Prostate gland (tissue), 2 donors: ENCODE data around the gene USP15. TPM values are rescaled to one million over a fixed set of nuclear protein-coding genes. Genes with fewer than 3 reads are reported as not detected.

Experiments
- DNase-seq: peaks from one replicate; pipeline ENCODE4 v3.0.0-alpha.2; 2019; ENCODE audit warnings: low spot score
- H3K27ac ChIP-seq, 2 donors: fragments of 200-600 bp; sonication (generic); 2 replicates each; pipeline ENCODE4 v1.5.1; 2017 to 2019
- H3K27me3 ChIP-seq: fragments of 200-600 bp; sonication (generic); replicated peaks from 2 replicates; pipeline ENCODE4 v1.5.1; 2019; ENCODE audit not compliant: insufficient read depth
- H3K36me3 ChIP-seq, 2 donors: fragments of 200-600 bp; sonication (generic); 1 replicate in 1 of 2; 2 replicates in 1 of 2; pipeline versions ENCODE4 v1.5.1 to v1.8.1; 2017 to 2019
- H3K4me1 ChIP-seq: fragments of 200-600 bp; sonication (generic); replicated peaks from 2 replicates; pipeline ENCODE4 v1.5.1; 2019
- H3K4me3 ChIP-seq, 2 donors: fragments of 200-600 bp; sonication (generic); 2 replicates each; pipeline ENCODE4 v1.5.1; 2017 to 2019
- H3K9me3 ChIP-seq: fragments of 200-600 bp; sonication (generic); 2 replicates; pipeline ENCODE4 v1.5.1; 2017
- CTCF ChIP-seq, 4 experiments: fragments of 200-600 bp in 2 of 4; fragments of 450-650 bp in 2 of 4; sonication (generic) in 2 of 4; IDR thresholded peaks; 1 replicate in 3 of 4; 2 replicates in 1 of 4; pipeline ENCODE4 v1.5.1; 2016 to 2019; ENCODE audit warnings: antibody characterized with exemption in 4 of 4, mild to moderate bottlenecking in 2 of 4, moderate library complexity in 2 of 4
- POLR2A ChIP-seq: fragments of 450-650 bp; IDR thresholded peaks from one replicate; pipeline ENCODE4 v1.6.1; 2016; ENCODE audit warnings: antibody characterized with exemption, mild to moderate bottlenecking
- POLR2AphosphoS5 ChIP-seq: sonication (generic); formaldehyde crosslinking; IDR thresholded peaks from one replicate; pipeline ENCODE4 v1.6.1; 2017; ENCODE audit warnings: antibody characterized with exemption
- WGBS: methylation state at CpG from one replicate; pipeline ENCODE4 v1.1.5; 2018; 5-methylcytosine and 5-hydroxymethylcytosine counted together
- intact Hi-C: fragments of 100-400 bp; cut with DNase I; formaldehyde crosslinking; loops from one replicate; pipeline ENCODE4 v1.14.2; 2022
- total RNA-seq, 2 donors: library from RNA; depleted of rRNA; stranded (reverse); fragments of >200 nt; gene quantifications; one replicate each; pipeline ENCODE4 v1.1.0, GENCODE V29; 2016

USP15 gene
- total RNA-seq, 2 donors from 2014 or later: 33.6 to 59.4 TPM

- WGBS: 80% methylated on average over 2 of the region's 2 CpGs
- H3K36me3 ChIP-seq: no peaks in the 10 kb centered on the region
- intact Hi-C loops: no loop called here
- H3K4me3 ChIP-seq: no peak overlapping the region
- TF ChIP-seq CTCF (IDR thresholded peaks at IDR 0.05): no peak
- no peak for TF ChIP-seq POLR2A
- TF ChIP-seq POLR2AphosphoS5: no peak
- no peaks in the 10 kb centered on the region for H3K4me1 ChIP-seq
- no peak for DNase-seq
- H3K27me3 ChIP-seq: no peaks in the 10 kb centered on the region
- no peak overlapping the region for H3K27ac ChIP-seq
- no peaks in the 10 kb centered on the region for H3K9me3 ChIP-seq
Observed at GRCh38 chr12:62278022-62278421, 17.8 kb downstream of the USP15 start.

GRCh38 chr12:62279058-62279457 lies 18.9 kb downstream of the USP15 start:
- Histone ChIP-seq H3K36me3 (no peaks in the 10 kb centered on the region), H3K27me3 (no peaks in the 10 kb centered on the region), H3K4me1 (no peaks in the 10 kb centered on the region), H3K27ac (no peak overlapping the region), H3K9me3 (no peaks in the 10 kb centered on the region), H3K4me3 (no peak overlapping the region)
- 97% methylated on average over 1 of the region's 1 CpG for WGBS
- TF ChIP-seq POLR2A (no peak), CTCF (IDR thresholded peaks at IDR 0.05) (no peak), POLR2AphosphoS5 (no peak)
- DNase-seq: no peak
- intact Hi-C loops: no loop called here

GRCh38 chr12:62279961-62280360 lies 19.8 kb downstream of the USP15 start:
- DNase-seq: no peak
- intact Hi-C loops: no loop called here
- no peak overlapping the region for H3K4me3 ChIP-seq
- H3K27ac ChIP-seq: no peak overlapping the region
- no peaks in the 10 kb centered on the region for H3K36me3 ChIP-seq
- H3K4me1 ChIP-seq: no peaks in the 10 kb centered on the region
- TF ChIP-seq CTCF (IDR thresholded peaks at IDR 0.05) (no peak), POLR2A (no peak), POLR2AphosphoS5 (no peak)
- H3K9me3 ChIP-seq: no peaks in the 10 kb centered on the region
- no peaks in the 10 kb centered on the region for H3K27me3 ChIP-seq

DNA sequence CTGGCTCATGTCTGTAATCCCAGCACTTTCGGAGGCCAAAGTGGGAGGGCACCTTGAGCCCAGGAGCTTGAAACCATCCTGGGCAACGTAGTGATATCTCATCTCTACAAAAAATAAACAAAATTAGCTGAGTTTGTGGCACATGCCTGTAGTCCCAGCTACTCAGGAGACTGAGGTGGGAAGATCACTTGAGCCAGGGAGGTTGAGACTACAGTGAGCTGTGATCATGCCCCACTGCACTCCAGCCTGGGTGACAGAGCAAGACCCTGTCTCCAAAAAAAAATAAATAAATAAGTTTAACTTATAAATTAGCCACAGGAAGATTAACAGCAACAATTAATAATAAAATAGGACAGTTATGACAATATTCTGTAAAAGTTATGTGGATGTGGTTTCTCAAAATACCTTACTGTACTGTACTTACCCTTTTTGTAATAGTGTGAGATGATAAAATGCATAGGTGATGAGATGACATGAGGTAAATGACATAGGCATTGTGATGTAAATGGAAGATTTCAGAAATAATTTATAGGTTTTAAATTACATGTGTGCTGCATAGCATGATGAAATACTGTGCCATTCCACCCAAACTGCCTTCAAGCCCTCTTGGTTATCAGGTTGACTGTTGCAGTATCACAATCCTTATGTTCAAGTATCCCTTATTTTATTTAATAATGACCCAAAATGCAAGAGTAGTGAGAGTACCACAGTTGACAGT lies 22.0 kb downstream of the USP15 start:
- no peak for TF ChIP-seq POLR2AphosphoS5
- TF ChIP-seq CTCF (IDR thresholded peaks at IDR 0.05): no peak
- TF ChIP-seq POLR2A: no peak
- no peaks in the 10 kb centered on the region for H3K27me3 ChIP-seq
- H3K27ac ChIP-seq: no peak overlapping the region
- intact Hi-C loops: no loop called here
- WGBS: 66% methylated on average over 2 of the region's 2 CpGs
- DNase-seq: no peak
- no peak overlapping the region for H3K4me3 ChIP-seq
- no peaks in the 10 kb centered on the region for H3K9me3 ChIP-seq
- no peaks in the 10 kb centered on the region for H3K4me1 ChIP-seq
- H3K36me3 ChIP-seq: no peaks in the 10 kb centered on the region

- TF ChIP-seq POLR2AphosphoS5 (no peak), CTCF (IDR thresholded peaks at IDR 0.05) (no peak), POLR2A (no peak)
- no peak overlapping the region for H3K4me3 ChIP-seq
- no peaks in the 10 kb centered on the region for H3K27me3 ChIP-seq
- DNase-seq: no peak
- intact Hi-C loops: no loop called here
- no peaks in the 10 kb centered on the region for H3K4me1 ChIP-seq
- H3K27ac ChIP-seq: no peak overlapping the region
- no peaks in the 10 kb centered on the region for H3K9me3 ChIP-seq
- no peaks in the 10 kb centered on the region for H3K36me3 ChIP-seq
Observed at GRCh38 chr12:62284749-62285148, 24.5 kb downstream of the USP15 start.
